GM19438 (cell line): Measurements from ENCODE around the gene POLG2.
"Not testable (repeated sequence)": the region's sequence is repeated elsewhere in the genome, so short reads cannot be mapped to it uniquely, and the experiment has no call there.

Experiments used
- ATAC-seq: cut with Tn5 transposase; IDR thresholded peaks from one replicate; pipeline ENCODE4 v1.9.1; 2021; ENCODE audit warnings: low read depth; ENCODE audit not compliant: unreplicated experiment

The POLG2 gene

GRCh38 chr17:64443086-64443760 lies 53.6 kb downstream of the POLG2 start:
- ATAC-seq, result no peak

GRCh38 chr17:64442541-64442971 lies 54.3 kb downstream of the POLG2 start:
- ATAC-seq, result no peak

GRCh38 chr17:64441772-64442540 lies 54.9 kb downstream of the POLG2 start:
- ATAC-seq, result no peak

GRCh38 chr17:64439956-64440355 lies 56.9 kb downstream of the POLG2 start:
- no peak for ATAC-seq

- ATAC-seq, result not testable (repeated sequence)
Observed at GRCh38 chr17:64439521-64439920, 57.3 kb downstream of the POLG2 start.

- ATAC-seq, result no peak
Observed at GRCh38 chr17:64437944-64438525, 58.8 kb downstream of the POLG2 start.

- ATAC-seq, result no peak
Observed at GRCh38 chr17:64431534-64431933, 65.3 kb downstream of the POLG2 start.

- not testable (repeated sequence) for ATAC-seq
Observed at GRCh38 chr17:64430036-64430435, 66.8 kb downstream of the POLG2 start.

- no peak for ATAC-seq
Observed at GRCh38 chr17:64428406-64428805, 68.4 kb downstream of the POLG2 start.
